Tibial artery (tissue), 4 donors: ENCODE results near the gene FSTL4.

Experiments used
- DNase-seq, 2 donors: peaks; one replicate each; pipeline ENCODE4 v3.0.0-alpha.2; 2019
- H3K27ac ChIP-seq, 2 donors: fragments of 200-600 bp; sonication (generic) in 1 of 2; 1 replicate in 1 of 2; 2 replicates in 1 of 2; pipeline ENCODE4 v1.5.1; 2018 to 2019; ENCODE audit warnings: mild to moderate bottlenecking in 1 of 2
- H3K27me3 ChIP-seq, 2 donors: fragments of 200-600 bp; sonication (generic) in 1 of 2; one replicate each; pipeline versions ENCODE4 v1.5.1 to v1.6.0; 2016 to 2019
- H3K36me3 ChIP-seq, 3 donors: fragments of 200-600 bp; sonication (generic) in 2 of 3; one replicate each; pipeline ENCODE4 v1.5.1; 2016 to 2019; ENCODE audit warnings: mild to moderate bottlenecking in 2 of 3
- H3K4me1 ChIP-seq, 4 donors: fragments of 200-600 bp; sonication (generic) in 2 of 4; 1 replicate in 3 of 4; 2 replicates in 1 of 4; pipeline ENCODE4 v1.5.1; 2016 to 2019
- H3K4me3 ChIP-seq, 2 donors: fragments of 200-600 bp; sonication (generic) in 1 of 2; 1 replicate in 1 of 2; 2 replicates in 1 of 2; pipeline ENCODE4 v1.5.1; 2018 to 2019; ENCODE audit warnings: mild to moderate bottlenecking in 2 of 2
- H3K9me3 ChIP-seq, 3 donors: fragments of 200-600 bp; sonication (generic) in 1 of 3; one replicate each; pipeline ENCODE4 v1.5.1; 2016 to 2019
- intact Hi-C: fragments of 100-400 bp; cut with DNase I; formaldehyde crosslinking; loops from one replicate; pipeline ENCODE4 v1.15.0; 2023; ENCODE audit warnings: low total_unique reads
- TF ChIP-seq, protein P1 (sequence below), 2 experiments: fragments of 200-600 bp in 1 of 2; fragments of 450-650 bp in 1 of 2; IDR thresholded peaks; one replicate each; pipeline ENCODE4 v1.5.1; 2017 to 2019; ENCODE audit warnings: antibody characterized with exemption in 2 of 2, mild to moderate bottlenecking in 1 of 2, moderate library complexity in 1 of 2

FSTL4 gene

GRCh38 chr5:133370904-133371303 lies 241.4 kb downstream of the FSTL4 start:
- Histone ChIP-seq H3K9me3 (no peaks in the 10 kb centered on the region), H3K27ac (no peak overlapping the region), H3K27me3 (peaks cover 0 to 22% of the 10 kb centered on the region in 2 donors), H3K4me3 (no peak overlapping the region), H3K4me1 (no peaks in the 10 kb centered on the region), H3K36me3 (no peaks in the 10 kb centered on the region)
- TF ChIP-seq, protein P1, sequence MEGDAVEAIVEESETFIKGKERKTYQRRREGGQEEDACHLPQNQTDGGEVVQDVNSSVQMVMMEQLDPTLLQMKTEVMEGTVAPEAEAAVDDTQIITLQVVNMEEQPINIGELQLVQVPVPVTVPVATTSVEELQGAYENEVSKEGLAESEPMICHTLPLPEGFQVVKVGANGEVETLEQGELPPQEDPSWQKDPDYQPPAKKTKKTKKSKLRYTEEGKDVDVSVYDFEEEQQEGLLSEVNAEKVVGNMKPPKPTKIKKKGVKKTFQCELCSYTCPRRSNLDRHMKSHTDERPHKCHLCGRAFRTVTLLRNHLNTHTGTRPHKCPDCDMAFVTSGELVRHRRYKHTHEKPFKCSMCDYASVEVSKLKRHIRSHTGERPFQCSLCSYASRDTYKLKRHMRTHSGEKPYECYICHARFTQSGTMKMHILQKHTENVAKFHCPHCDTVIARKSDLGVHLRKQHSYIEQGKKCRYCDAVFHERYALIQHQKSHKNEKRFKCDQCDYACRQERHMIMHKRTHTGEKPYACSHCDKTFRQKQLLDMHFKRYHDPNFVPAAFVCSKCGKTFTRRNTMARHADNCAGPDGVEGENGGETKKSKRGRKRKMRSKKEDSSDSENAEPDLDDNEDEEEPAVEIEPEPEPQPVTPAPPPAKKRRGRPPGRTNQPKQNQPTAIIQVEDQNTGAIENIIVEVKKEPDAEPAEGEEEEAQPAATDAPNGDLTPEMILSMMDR (IDR thresholded peaks at IDR 0.05), result no peak
- intact Hi-C loops, result no loop called here
- DNase-seq, result peak in 1 of 2 donors; percentile 47

DNA sequence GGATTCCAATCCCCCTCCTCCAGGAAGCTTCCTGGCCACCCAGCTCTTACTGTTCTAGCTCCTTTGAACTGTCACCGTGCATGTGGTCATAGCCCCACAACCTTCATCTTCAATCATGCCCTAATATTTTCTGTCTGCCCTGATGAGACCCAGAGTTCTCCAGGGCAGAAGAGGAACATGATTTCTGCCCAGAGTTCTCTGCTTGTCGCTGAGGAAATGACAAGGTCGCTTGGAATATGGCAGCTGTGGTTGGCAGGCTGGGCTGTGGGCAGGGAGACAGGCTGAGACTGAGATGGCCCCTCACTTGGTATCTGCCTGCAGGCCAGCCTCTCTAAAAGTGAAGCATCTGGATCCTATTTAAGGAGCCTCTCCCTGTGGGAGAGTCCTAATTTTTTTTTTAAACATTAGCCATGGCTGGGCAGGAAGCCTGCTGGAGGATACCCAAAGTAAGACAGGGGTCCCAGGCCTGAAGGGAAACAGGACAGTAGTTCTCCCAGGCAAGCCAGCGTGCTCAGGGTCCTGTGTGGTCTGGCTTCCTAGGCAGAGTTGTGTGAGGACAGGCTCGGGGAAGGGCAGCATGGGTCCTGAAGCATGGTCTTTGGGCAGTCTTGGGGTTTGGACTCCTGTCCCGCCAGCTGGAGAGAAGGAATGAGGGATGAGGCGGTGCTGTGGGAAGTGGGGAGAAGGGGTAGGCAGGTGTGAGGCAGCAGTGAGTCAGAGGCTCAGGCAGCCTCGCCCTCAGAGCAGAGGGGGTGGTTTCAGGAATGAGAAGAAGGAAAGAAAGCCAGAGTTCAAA lies 242.1 kb downstream of the FSTL4 start:
- TF ChIP-seq, protein P1 (IDR thresholded peaks at IDR 0.05), result no peak
- Histone ChIP-seq H3K36me3 (no peaks in the 10 kb centered on the region), H3K27ac (no peak overlapping the region), H3K9me3 (no peaks in the 10 kb centered on the region), H3K4me1 (no peaks in the 10 kb centered on the region), H3K4me3 (no peak overlapping the region), H3K27me3 (peaks cover 0 to 22% of the 10 kb centered on the region in 2 donors)
- intact Hi-C loops, result no loop called here
- DNase-seq, result peak in 1 of 2 donors; percentile 47

GRCh38 chr5:133368916-133369783 lies 243.2 kb downstream of the FSTL4 start:
- intact Hi-C loops, result no loop called here
- Histone ChIP-seq H3K9me3 (no peaks in the 10 kb centered on the region), H3K4me3 (no peak overlapping the region), H3K36me3 (no peaks in the 10 kb centered on the region), H3K27me3 (peaks cover 0 to 22% of the 10 kb centered on the region in 2 donors), H3K27ac (no peak overlapping the region), H3K4me1 (no peaks in the 10 kb centered on the region)
- no peak for DNase-seq
- TF ChIP-seq, protein P1 (IDR thresholded peaks at IDR 0.05), result no peak

- H3K27me3 ChIP-seq, result peaks cover 0 to 17% of the 10 kb centered on the region in 2 donors
- no peaks in the 10 kb centered on the region for H3K9me3 ChIP-seq
- DNase-seq, result peak in 1 of 2 donors; percentile 50
- no peak overlapping the region for H3K27ac ChIP-seq
- TF ChIP-seq, protein P1 (IDR thresholded peaks at IDR 0.05), result no peak
- intact Hi-C loops, result no loop called here
- no peaks in the 10 kb centered on the region for H3K36me3 ChIP-seq
- H3K4me1 ChIP-seq, result no peaks in the 10 kb centered on the region
- H3K4me3 ChIP-seq, result no peak overlapping the region
Measured at GRCh38 chr5:133367984-133368383, 244.4 kb downstream of the FSTL4 start.

- H3K27ac ChIP-seq, result no peak overlapping the region
- TF ChIP-seq, protein P1 (IDR thresholded peaks at IDR 0.05), result no peak
- H3K4me3 ChIP-seq, result no peak overlapping the region
- H3K27me3 ChIP-seq, result peaks cover 0 to 17% of the 10 kb centered on the region in 2 donors
- H3K4me1 ChIP-seq, result no peaks in the 10 kb centered on the region
- no peaks in the 10 kb centered on the region for H3K36me3 ChIP-seq
- H3K9me3 ChIP-seq, result no peaks in the 10 kb centered on the region
- DNase-seq, result no peak
- intact Hi-C loops, result no loop called here
Measured at GRCh38 chr5:133367071-133367786, 245.1 kb downstream of the FSTL4 start.
